HL-60 (cell line): ENCODE measurements around the gene FAM162A.

ENCODE experiments used
- GABPA ChIP-seq: IDR thresholded peaks from 2 replicates; pipeline ENCODE4 v1.6.1; 2012; ENCODE audit warnings: low read depth
- POLR2AphosphoS5 ChIP-seq: IDR thresholded peaks from 2 replicates; pipeline ENCODE4 v1.6.1; 2012; ENCODE audit warnings: low read depth
- TF ChIP-seq, protein P1 (sequence below): IDR thresholded peaks from one replicate; pipeline ENCODE4 v1.5.1; 2011; ENCODE audit warnings: low read length, control low read depth, inconsistent platforms; ENCODE audit not compliant: insufficient read depth
- TF ChIP-seq, protein P2 (sequence below): IDR thresholded peaks from 2 replicates; pipeline ENCODE4 v1.6.1; 2012; ENCODE audit warnings: low read depth; ENCODE audit not compliant: insufficient replicate concordance

DNA sequence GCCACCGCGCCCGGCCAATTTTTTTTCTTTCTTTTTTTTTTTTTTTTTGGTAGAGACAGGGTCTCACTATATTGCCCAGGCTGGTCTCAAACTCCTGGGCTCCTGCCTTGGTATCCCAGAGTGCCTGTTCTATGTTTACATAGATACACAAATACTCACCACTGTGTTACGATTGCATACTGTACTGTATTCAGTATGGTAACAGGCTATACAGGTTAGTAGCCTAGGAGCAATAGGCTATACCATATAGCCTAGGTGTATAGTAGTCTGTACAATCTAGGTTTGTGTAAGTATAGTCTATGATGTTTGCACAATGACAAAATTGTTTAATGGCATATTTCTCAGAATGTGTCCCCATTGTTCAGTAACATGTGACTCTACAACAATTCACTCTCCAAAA is 32.4 kb upstream of the FAM162A start:
- TF ChIP-seq, protein P1, sequence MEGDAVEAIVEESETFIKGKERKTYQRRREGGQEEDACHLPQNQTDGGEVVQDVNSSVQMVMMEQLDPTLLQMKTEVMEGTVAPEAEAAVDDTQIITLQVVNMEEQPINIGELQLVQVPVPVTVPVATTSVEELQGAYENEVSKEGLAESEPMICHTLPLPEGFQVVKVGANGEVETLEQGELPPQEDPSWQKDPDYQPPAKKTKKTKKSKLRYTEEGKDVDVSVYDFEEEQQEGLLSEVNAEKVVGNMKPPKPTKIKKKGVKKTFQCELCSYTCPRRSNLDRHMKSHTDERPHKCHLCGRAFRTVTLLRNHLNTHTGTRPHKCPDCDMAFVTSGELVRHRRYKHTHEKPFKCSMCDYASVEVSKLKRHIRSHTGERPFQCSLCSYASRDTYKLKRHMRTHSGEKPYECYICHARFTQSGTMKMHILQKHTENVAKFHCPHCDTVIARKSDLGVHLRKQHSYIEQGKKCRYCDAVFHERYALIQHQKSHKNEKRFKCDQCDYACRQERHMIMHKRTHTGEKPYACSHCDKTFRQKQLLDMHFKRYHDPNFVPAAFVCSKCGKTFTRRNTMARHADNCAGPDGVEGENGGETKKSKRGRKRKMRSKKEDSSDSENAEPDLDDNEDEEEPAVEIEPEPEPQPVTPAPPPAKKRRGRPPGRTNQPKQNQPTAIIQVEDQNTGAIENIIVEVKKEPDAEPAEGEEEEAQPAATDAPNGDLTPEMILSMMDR: no peak
- TF ChIP-seq GABPA (no peak), POLR2AphosphoS5 (no peak)
- TF ChIP-seq, protein P2, sequence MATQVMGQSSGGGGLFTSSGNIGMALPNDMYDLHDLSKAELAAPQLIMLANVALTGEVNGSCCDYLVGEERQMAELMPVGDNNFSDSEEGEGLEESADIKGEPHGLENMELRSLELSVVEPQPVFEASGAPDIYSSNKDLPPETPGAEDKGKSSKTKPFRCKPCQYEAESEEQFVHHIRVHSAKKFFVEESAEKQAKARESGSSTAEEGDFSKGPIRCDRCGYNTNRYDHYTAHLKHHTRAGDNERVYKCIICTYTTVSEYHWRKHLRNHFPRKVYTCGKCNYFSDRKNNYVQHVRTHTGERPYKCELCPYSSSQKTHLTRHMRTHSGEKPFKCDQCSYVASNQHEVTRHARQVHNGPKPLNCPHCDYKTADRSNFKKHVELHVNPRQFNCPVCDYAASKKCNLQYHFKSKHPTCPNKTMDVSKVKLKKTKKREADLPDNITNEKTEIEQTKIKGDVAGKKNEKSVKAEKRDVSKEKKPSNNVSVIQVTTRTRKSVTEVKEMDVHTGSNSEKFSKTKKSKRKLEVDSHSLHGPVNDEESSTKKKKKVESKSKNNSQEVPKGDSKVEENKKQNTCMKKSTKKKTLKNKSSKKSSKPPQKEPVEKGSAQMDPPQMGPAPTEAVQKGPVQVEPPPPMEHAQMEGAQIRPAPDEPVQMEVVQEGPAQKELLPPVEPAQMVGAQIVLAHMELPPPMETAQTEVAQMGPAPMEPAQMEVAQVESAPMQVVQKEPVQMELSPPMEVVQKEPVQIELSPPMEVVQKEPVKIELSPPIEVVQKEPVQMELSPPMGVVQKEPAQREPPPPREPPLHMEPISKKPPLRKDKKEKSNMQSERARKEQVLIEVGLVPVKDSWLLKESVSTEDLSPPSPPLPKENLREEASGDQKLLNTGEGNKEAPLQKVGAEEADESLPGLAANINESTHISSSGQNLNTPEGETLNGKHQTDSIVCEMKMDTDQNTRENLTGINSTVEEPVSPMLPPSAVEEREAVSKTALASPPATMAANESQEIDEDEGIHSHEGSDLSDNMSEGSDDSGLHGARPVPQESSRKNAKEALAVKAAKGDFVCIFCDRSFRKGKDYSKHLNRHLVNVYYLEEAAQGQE: no peak
